CD4-positive, alpha-beta memory T cell (primary cell): Measurements from ENCODE around the gene TUSC2. TPM values are rescaled to one million over a fixed set of nuclear protein-coding genes. Genes with fewer than 3 reads are reported as not detected.

ENCODE experiments used
- CTCF ChIA-PET: fragments of 350-600 bp; sonication (Branson Sonifier 250); formaldehyde crosslinking; loops from one replicate; lab custom pipeline; 2021; ENCODE audit warnings: inconsistent platforms; ENCODE audit not compliant: partially characterized antibody; lab: Charles Lee
- POLR2A ChIA-PET: fragments of 350-600 bp; sonication (Branson Sonifier 250); formaldehyde crosslinking; loops from one replicate; lab custom pipeline; 2021; ENCODE audit not compliant: partially characterized antibody; lab: Charles Lee
- DNase-seq, 5 donors: peaks; one replicate each; pipeline versions ENCODE4 v3.0.0 to v3.0.0-alpha.2; 2020 to 2022; ENCODE audit warnings: mixed read lengths in 1 of 5
- H3K27ac ChIP-seq: one replicate; pipeline ENCODE4 v1.7.0; 2013; ENCODE audit warnings: low read depth, low read length
- H3K27me3 ChIP-seq: 2 replicates; pipeline ENCODE4 v1.7.0; 2013; ENCODE audit warnings: mild to moderate bottlenecking, low read length, moderate library complexity; ENCODE audit not compliant: insufficient read depth
- H3K36me3 ChIP-seq: 2 replicates; pipeline ENCODE4 v1.7.0; 2013; ENCODE audit warnings: mild to moderate bottlenecking, low read length, moderate library complexity; ENCODE audit not compliant: insufficient read depth
- H3K4me1 ChIP-seq: 2 replicates; pipeline ENCODE4 v1.7.0; 2013; ENCODE audit warnings: mild to moderate bottlenecking, low read length, moderate library complexity; ENCODE audit not compliant: insufficient read depth
- H3K4me3 ChIP-seq, 2 donors: one replicate each; pipeline ENCODE4 v1.7.0; 2013; ENCODE audit warnings: low read length in 2 of 2, mild to moderate bottlenecking in 1 of 2
- H3K9me3 ChIP-seq, 2 donors: one replicate each; pipeline ENCODE4 v1.7.0; 2013; ENCODE audit warnings: low read length in 2 of 2, control low read depth in 1 of 2; ENCODE audit not compliant: control insufficient read depth in 1 of 2
- H3K27ac Mint-ChIP-seq, 7 donors: one replicate each; pipeline ENCODE4 v1.8.0; 2020 to 2021; ENCODE audit warnings: mixed read lengths in 7 of 7, mild to moderate bottlenecking in 6 of 7, inconsistent platforms in 3 of 7, moderate library complexity in 3 of 7
- H3K27me3 Mint-ChIP-seq, 2 donors: one replicate each; pipeline ENCODE4 v1.8.0; 2020 to 2021; ENCODE audit warnings: mixed read lengths in 2 of 2
- H3K36me3 Mint-ChIP-seq, 2 donors: one replicate each; pipeline ENCODE4 v1.8.0; 2020 to 2021; ENCODE audit warnings: mixed read lengths in 2 of 2, inconsistent platforms in 1 of 2, mild to moderate bottlenecking in 1 of 2
- H3K4me1 Mint-ChIP-seq, 4 donors: one replicate each; pipeline ENCODE4 v1.8.0; 2020 to 2021; ENCODE audit warnings: mixed read lengths in 4 of 4, mild to moderate bottlenecking in 1 of 4
- H3K4me3 Mint-ChIP-seq, 8 donors: one replicate each; pipeline ENCODE4 v1.8.0; 2020 to 2021; ENCODE audit warnings: mixed read lengths in 8 of 8, mild to moderate bottlenecking in 7 of 8, moderate library complexity in 6 of 8, inconsistent platforms in 3 of 8
- H3K9me3 Mint-ChIP-seq, 8 donors: one replicate each; pipeline ENCODE4 v1.8.0; 2020 to 2021; ENCODE audit warnings: mixed read lengths in 8 of 8, mild to moderate bottlenecking in 5 of 8, inconsistent platforms in 3 of 8, moderate library complexity in 1 of 8
- intact Hi-C: fragments of 100-400 bp; cut with micrococcal nuclease; formaldehyde crosslinking; loops from one replicate; pipeline ENCODE4 v1.15.1; 2023
- polyA plus RNA-seq, 2 donors: library from polyadenylated mRNA; unstranded; fragments of 300-500 nt; fragmentation: Illumina TruSeq; gene quantifications; one replicate each; pipeline ENCODE4 v1.2.3, GENCODE V29; 2021
- total RNA-seq, 2 experiments: library from RNA; stranded (reverse); gene quantifications; one replicate each; pipeline ENCODE4 v1.2.3, GENCODE V29; 2021

The TUSC2 gene
- total and polyA plus RNA-seq, 4 experiments from 2014 or later: 25.3 to 45.9 (median 37.5) TPM

DNA sequence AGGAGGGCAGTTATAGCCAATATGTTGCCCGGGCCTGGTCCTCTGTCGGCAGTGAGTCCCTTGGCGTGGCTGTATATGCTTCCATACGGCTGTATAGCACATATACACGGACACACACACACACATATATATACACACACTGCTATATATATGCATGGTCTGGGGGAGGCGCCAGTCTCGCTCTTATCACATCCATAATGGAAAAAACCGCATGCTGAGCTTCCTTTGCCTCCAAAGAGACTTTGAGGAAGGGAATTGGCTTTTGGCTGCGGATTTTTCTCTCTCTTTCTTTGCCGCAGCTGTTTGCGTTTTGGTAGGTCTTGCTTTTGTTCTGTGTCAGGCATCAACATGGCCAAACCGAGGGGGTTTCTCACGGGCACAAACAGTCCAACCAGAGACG lies 42.6 kb upstream of the TUSC2 start:
- Mint-ChIP-seq H3K4me1 (peaks cover 7 to 28% (median 16%) of the 10 kb centered on the region in 4 donors), H3K9me3 (no peaks in the 10 kb centered on the region), H3K27ac (peak overlapping the region in 1 of 7 donors; percentile 77), H3K36me3 (no peaks in the 10 kb centered on the region), H3K27me3 (no peaks in the 10 kb centered on the region), H3K4me3 (no peak overlapping the region)
- Histone ChIP-seq H3K4me1 (peaks cover 20% of the 10 kb centered on the region), H3K4me3 (no peak overlapping the region), H3K27ac (no peak overlapping the region), H3K27me3 (no peaks in the 10 kb centered on the region), H3K9me3 (no peaks in the 10 kb centered on the region), H3K36me3 (no peaks in the 10 kb centered on the region)
- CTCF ChIA-PET: interaction anchor here (0.6 kb wide), 1 partner anchor 175 kb away, joined by 3 read pairs; no protein-coding TSS in a partner anchor
- DNase-seq: no peak
- intact Hi-C loops: no loop called here
- POLR2A ChIA-PET: interaction anchor here (0.5 kb wide), 1 partner anchor 136 kb away, joined by 3 read pairs; no protein-coding TSS in a partner anchor

DNA sequence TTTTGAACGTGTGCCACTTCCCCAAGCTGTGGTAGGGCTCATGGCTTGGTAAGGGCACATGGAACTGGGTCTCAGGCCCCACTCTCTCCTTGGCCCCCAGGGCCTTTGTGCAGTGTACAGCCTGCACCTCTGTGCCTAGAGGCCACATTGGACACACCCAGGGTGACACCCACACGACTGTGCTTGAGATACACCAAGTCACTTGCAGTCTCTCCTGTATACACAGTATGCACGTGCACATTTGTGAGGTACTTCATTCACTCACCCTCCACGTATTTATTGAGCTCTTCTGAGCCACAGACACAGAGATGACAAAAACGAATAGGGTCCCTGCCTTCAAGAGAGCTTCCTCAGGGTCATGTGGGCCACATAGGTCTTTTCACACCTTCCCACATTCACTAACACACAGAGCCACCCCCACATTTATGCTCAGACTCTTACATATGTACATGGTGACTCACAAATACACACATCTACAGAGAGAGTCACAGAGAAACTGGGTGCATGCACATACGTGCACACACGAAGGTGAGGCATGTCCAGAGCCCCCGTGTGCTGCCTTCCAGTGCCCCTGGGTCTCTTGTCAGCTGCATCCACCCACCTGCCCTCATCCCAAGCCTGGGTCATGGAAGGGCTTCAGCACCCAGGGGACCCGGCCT lies 41.1 kb upstream of the TUSC2 start:
- no peak overlapping the region for H3K27ac ChIP-seq
- ChIA-PET CTCF (no interaction called here), POLR2A (no interaction called here)
- H3K9me3 Mint-ChIP-seq: no peaks in the 10 kb centered on the region
- H3K4me3 Mint-ChIP-seq: peak overlapping the region in 1 of 8 donors; percentile 39
- no peaks in the 10 kb centered on the region for H3K36me3 ChIP-seq
- H3K4me3 ChIP-seq: no peak overlapping the region
- peak overlapping the region in 3 of 7 donors; percentile 15 to 57 (median 43) for H3K27ac Mint-ChIP-seq
- H3K27me3 Mint-ChIP-seq: peaks cover 0 to 1% of the 10 kb centered on the region in 2 donors
- intact Hi-C loops: loop anchor here (5.0 kb wide), 2 partner anchors 198 to 243 kb away; partner anchors contain the start of genes C3orf18, CISH and HEMK1
- H3K4me1 ChIP-seq: peaks cover 27% of the 10 kb centered on the region
- H3K9me3 ChIP-seq: no peaks in the 10 kb centered on the region
- H3K27me3 ChIP-seq: no peaks in the 10 kb centered on the region
- peaks cover 7 to 35% (median 18%) of the 10 kb centered on the region in 4 donors for H3K4me1 Mint-ChIP-seq
- H3K36me3 Mint-ChIP-seq: no peaks in the 10 kb centered on the region
- no peak for DNase-seq

DNA sequence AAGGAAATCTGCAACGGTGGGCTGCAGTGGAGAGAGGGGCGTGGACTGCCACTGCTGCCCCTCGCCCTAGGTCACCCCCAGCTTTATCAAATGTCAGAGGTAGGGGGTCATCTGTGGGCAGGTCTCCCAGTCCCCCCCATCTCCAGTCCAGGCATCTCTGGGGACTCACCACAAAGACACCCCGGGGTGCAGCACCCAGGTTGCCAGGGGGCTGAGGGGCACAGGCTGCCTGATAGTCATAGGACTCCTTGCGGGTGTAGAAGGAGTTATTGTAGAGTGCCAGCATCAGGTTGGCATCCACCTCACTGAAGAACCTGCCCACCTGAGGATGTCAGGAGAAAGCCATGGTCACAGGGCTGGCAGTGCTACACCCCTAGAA lies 37.8 kb upstream of the TUSC2 start:
- CTCF ChIA-PET: interaction anchor here (0.9 to 1.8 kb wide), 6 partner anchors 16 to 182 kb away, joined by 3 to 13 read pairs (median 4); partner anchors contain the start of genes CYB561D2, NPRL2 and ZMYND10
- H3K4me1 ChIP-seq: peaks cover 30% of the 10 kb centered on the region
- intact Hi-C loops: loop anchor here (2.0 to 5.0 kb wide), 4 partner anchors 15 to 246 kb away; partner anchors contain the start of genes C3orf18, CISH, CYB561D2 and HEMK1

DNA sequence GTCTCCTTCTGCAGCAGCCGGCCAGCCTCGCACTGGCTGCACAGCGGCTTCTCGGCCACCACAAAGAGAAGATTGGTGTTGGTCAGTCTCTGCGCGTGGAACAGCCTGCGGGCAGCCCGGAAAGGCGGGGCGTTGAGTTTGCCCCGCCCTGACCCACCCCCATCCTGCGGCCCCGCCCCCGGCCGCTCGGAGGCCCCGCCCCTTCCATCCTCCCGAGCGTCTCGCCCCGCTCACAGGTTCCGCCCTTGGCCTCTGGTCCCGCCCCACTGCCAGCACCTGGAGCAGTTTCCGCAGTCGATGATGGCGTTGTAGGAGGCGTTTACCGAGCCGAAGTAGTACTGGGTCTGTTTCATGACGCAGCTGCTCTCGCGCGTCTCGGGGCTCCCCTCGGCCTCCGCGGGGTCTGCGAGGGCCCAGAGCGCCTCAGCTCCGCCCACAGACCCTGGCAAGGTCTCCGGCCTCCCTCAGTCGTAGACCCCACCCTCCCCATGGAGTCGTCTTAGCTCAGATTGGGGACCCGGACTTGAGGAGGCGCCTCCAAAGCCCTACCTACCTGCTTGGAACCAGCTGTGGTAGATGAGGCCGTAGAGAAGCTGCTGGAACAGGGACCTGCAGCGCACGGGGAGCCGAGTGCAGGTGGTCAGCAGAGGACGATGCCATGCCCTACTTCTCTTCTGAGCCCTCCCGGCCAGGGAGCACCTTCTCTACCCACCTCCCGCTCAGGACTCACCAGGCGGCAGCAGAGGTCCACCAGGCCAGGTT lies 37.2 kb upstream of the TUSC2 start:
- intact Hi-C loops: loop anchor here (2.0 to 5.0 kb wide), 3 partner anchors 14 to 247 kb away; partner anchors contain the start of genes C3orf18, CISH, CYB561D2 and HEMK1

More for the DNA sequence above, 37.8 kb upstream of the TUSC2 start:
- H3K27ac ChIP-seq: peak overlapping the region; percentile 87
- Mint-ChIP-seq H3K4me3 (peak overlapping the region; percentile 86 to 94 (median 90)), H3K27me3 (peaks cover 0 to 1% of the 10 kb centered on the region in 2 donors), H3K9me3 (no peaks in the 10 kb centered on the region), H3K27ac (peak overlapping the region; percentile 91 to 97 (median 95)), H3K4me1 (peaks cover 4 to 35% (median 18%) of the 10 kb centered on the region in 4 donors), H3K36me3 (no peaks in the 10 kb centered on the region)
- no peaks in the 10 kb centered on the region for H3K9me3 ChIP-seq
- peak overlapping the region; percentile 73 to 100 for H3K4me3 ChIP-seq
- no peak for DNase-seq
- no peaks in the 10 kb centered on the region for H3K36me3 ChIP-seq
- no peaks in the 10 kb centered on the region for H3K27me3 ChIP-seq
- POLR2A ChIA-PET: interaction anchor here (0.8 to 11.5 kb wide), 15 partner anchors 9 to 251 kb away, joined by 3 to 153 read pairs (median 5); partner anchors contain the start of genes C3orf18, CISH, CYB561D2 and HEMK1

DNA sequence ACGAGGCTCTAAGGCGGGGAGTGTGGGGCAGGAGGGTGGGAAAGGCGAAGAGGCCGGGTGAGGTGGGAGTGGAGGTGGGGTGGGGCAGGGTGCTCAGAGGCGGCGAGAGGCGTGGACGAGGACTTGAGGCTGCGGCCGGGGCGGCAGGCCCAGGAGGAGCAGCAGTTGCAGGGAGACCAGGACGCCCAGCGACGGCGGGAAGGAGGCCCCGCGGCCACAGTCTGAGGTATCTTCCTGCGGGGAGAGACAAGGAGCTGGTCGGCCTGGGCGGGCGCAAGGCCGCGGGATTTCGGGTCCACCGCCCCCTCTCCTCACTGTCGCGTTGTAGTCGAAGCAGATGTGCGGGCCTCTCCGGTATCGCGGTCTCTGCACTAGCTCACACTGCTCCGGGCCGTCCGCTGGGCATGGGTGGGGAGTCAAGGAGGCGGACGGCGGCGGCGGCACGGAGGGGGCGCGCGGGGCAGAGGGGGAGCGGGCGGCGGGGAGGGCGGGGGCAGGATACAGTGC lies 36.6 kb upstream of the TUSC2 start:
- H3K4me3 ChIP-seq: peak overlapping the region in 1 of 2 donors; percentile 100

More for the DNA sequence above, 37.2 kb upstream of the TUSC2 start:
- H3K9me3 ChIP-seq: no peaks in the 10 kb centered on the region
- H3K27ac Mint-ChIP-seq: peak overlapping the region; percentile 91 to 97 (median 95)
- H3K27me3 ChIP-seq: no peaks in the 10 kb centered on the region
- H3K9me3 Mint-ChIP-seq: no peaks in the 10 kb centered on the region
- ChIA-PET POLR2A (interaction anchor here (0.6 to 11.5 kb wide), 17 partner anchors 8 to 1135 kb away, joined by 3 to 153 read pairs (median 4); partner anchors contain the start of genes C3orf18, CISH, CYB561D2 and DCAF1), CTCF (interaction anchor here (0.9 to 1.8 kb wide), 6 partner anchors 15 to 183 kb away, joined by 3 to 13 read pairs (median 4); partner anchors contain the start of genes CYB561D2, NPRL2 and ZMYND10)
- peak overlapping the region; percentile 87 for H3K27ac ChIP-seq
- peaks cover 4 to 35% (median 18%) of the 10 kb centered on the region in 4 donors for H3K4me1 Mint-ChIP-seq
- H3K36me3 Mint-ChIP-seq: no peaks in the 10 kb centered on the region
- H3K4me3 ChIP-seq: peak overlapping the region; percentile 73 to 100
- DNase-seq: peak; percentile 92 to 97 (median 95)
- peaks cover 30% of the 10 kb centered on the region for H3K4me1 ChIP-seq
- H3K27me3 Mint-ChIP-seq: peaks cover 0 to 1% of the 10 kb centered on the region in 2 donors
- H3K36me3 ChIP-seq: no peaks in the 10 kb centered on the region
- peak overlapping the region; percentile 86 to 94 (median 90) for H3K4me3 Mint-ChIP-seq

DNA sequence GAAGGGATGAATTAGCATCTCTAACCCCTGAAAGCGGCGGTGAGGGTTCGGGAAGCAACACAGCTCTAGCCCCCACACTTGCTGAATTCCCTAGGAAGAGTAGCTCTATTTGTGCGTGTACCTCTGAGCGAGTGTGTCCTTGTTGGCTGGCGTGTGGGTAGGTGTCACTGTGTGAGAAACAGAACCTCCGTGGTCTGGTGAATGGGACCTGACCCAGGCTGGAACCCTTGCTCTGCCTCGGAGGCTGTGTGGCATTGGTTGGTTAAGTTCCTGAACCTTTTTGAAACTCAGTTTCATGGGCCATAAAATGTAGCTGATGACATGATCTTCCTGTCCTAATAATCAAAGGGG lies 31.7 kb upstream of the TUSC2 start:
- no peaks in the 10 kb centered on the region for H3K27me3 Mint-ChIP-seq
- POLR2A ChIA-PET: interaction anchor here (0.8 to 23.7 kb wide), 5 partner anchors 11 to 61 kb away, joined by 3 to 595 read pairs (median 4); partner anchors contain the start of genes CYB561D2, HYAL3, NAA80 and NPRL2
- H3K27ac ChIP-seq: peak overlapping the region; percentile 97
- H3K9me3 ChIP-seq: no peaks in the 10 kb centered on the region
- no peaks in the 10 kb centered on the region for H3K9me3 Mint-ChIP-seq
- no peaks in the 10 kb centered on the region for H3K27me3 ChIP-seq
- H3K36me3 Mint-ChIP-seq: peaks cover 0 to 30% of the 10 kb centered on the region in 2 donors
- no peak for DNase-seq
- H3K27ac Mint-ChIP-seq: peak overlapping the region; percentile 96 to 98 (median 98)
- intact Hi-C loops: loop anchor here (1.0 kb wide), 4 partner anchors 8 to 67 kb away; partner anchors contain the start of genes HYAL3, IFRD2, NAA80 and TUSC2
- peaks cover 26 to 49% (median 38%) of the 10 kb centered on the region in 4 donors for H3K4me1 Mint-ChIP-seq
- CTCF ChIA-PET: interaction anchor here (1.0 kb wide), 1 partner anchor 13 kb away, joined by 3 read pairs; no protein-coding TSS in a partner anchor
- H3K36me3 ChIP-seq: peaks cover 20% of the 10 kb centered on the region
- H3K4me1 ChIP-seq: peaks cover 50% of the 10 kb centered on the region
- H3K4me3 ChIP-seq: peak overlapping the region in 1 of 2 donors; percentile 46
- H3K4me3 Mint-ChIP-seq: peak overlapping the region; percentile 95 to 100 (median 98)

More for the DNA sequence above, 36.6 kb upstream of the TUSC2 start:
- Mint-ChIP-seq H3K4me1 (peaks cover 9 to 38% (median 21%) of the 10 kb centered on the region in 4 donors), H3K27me3 (peaks cover 0 to 1% of the 10 kb centered on the region in 2 donors), H3K36me3 (no peaks in the 10 kb centered on the region), H3K4me3 (peak overlapping the region; percentile 46 to 94 (median 90)), H3K9me3 (no peaks in the 10 kb centered on the region), H3K27ac (peak overlapping the region in 1 of 7 donors; percentile 91)
- Histone ChIP-seq H3K27me3 (no peaks in the 10 kb centered on the region), H3K4me1 (peaks cover 34% of the 10 kb centered on the region), H3K27ac (peak overlapping the region; percentile 29), H3K36me3 (no peaks in the 10 kb centered on the region), H3K9me3 (no peaks in the 10 kb centered on the region)
- intact Hi-C loops: loop anchor here (2.0 to 5.0 kb wide), 3 partner anchors 14 to 248 kb away; partner anchors contain the start of genes C3orf18, CISH, CYB561D2 and HEMK1
- CTCF ChIA-PET: interaction anchor here (0.9 to 1.8 kb wide), 4 partner anchors 14 to 178 kb away, joined by 3 to 13 read pairs (median 8); partner anchors contain the start of genes CYB561D2, NPRL2 and ZMYND10
- POLR2A ChIA-PET: interaction anchor here (0.6 to 11.5 kb wide), 13 partner anchors 8 to 1135 kb away, joined by 3 to 153 read pairs (median 6); partner anchors contain the start of genes C3orf18, CYB561D2, DCAF1 and HEMK1
- DNase-seq: no peak
